ENCODE measurements around the gene SPA17.

- TF ChIP-seq CTCF (IDR thresholded peaks at IDR 0.05), result no peak
- TF ChIP-seq POLR2A (IDR thresholded peaks at IDR 0.05), result no peak
These were observed 2.7 kb downstream of the SPA17 start for GRCh38 chr11:124676386-124676785.
